ENCODE measurements around the gene PSTPIP2. TPM values are rescaled to one million over a fixed set of nuclear protein-coding genes. Genes with fewer than 3 reads are reported as not detected.

PSTPIP2 gene
- total and polyA plus RNA-seq, 9 of the 15 experiments (the other 6 are each of a cell fraction or from before 2014, with no cell fraction given): 14.0 to 45.7 (median 27.1) TPM

GRCh38 chr18:45967007-45967706 is 104.9 kb downstream of the PSTPIP2 start, which contains the start of gene EPG5 (continued):
- TF ChIP-seq, protein P1, sequence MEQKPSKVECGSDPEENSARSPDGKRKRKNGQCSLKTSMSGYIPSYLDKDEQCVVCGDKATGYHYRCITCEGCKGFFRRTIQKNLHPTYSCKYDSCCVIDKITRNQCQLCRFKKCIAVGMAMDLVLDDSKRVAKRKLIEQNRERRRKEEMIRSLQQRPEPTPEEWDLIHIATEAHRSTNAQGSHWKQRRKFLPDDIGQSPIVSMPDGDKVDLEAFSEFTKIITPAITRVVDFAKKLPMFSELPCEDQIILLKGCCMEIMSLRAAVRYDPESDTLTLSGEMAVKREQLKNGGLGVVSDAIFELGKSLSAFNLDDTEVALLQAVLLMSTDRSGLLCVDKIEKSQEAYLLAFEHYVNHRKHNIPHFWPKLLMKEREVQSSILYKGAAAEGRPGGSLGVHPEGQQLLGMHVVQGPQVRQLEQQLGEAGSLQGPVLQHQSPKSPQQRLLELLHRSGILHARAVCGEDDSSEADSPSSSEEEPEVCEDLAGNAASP (IDR thresholded peaks at IDR 0.05): no peak
- TF ChIP-seq SMAD3 (CRISPR knock-in tag; conservative IDR thresholded peaks at IDR 0.05) (no peak), MED1 (CRISPR knock-in tag; IDR thresholded peaks at IDR 0.05; ENCODE audit: borderline replicate concordance) (no peak), HDAC8 (tag; IDR thresholded peaks at IDR 0.05) (no peak), ELF4 (CRISPR knock-in tag; IDR thresholded peaks at IDR 0.05) (no peak), ZNF778 (CRISPR knock-in tag; IDR thresholded peaks at IDR 0.05) (no peak), HDAC1 (IDR thresholded peaks at IDR 0.05) (no peak; a peak in 1 of 4 replicates), CXXC5 (CRISPR knock-in tag; IDR thresholded peaks at IDR 0.05) (peak; percentile 78), HNRNPLL (IDR thresholded peaks at IDR 0.05; ENCODE audit: low read depth, low read length, poor library complexity, severe bottlenecking) (peak; percentile 87), CEBPB (tag; IDR thresholded peaks at IDR 0.05) (no peak), NFATC3 (IDR thresholded peaks at IDR 0.05) (no peak), NUFIP1 (IDR thresholded peaks at IDR 0.05; ENCODE audit: partially characterized antibody) (no peak), SPI1 (IDR thresholded peaks at IDR 0.05; ENCODE audit: borderline replicate concordance, low read depth, low read length) (no peak), UBTF (IDR thresholded peaks at IDR 0.05; ENCODE audit: borderline replicate concordance in 1 of 2, low read depth in 2 of 2, low read length in 2 of 2) (no peak), STAT5B (CRISPR knock-in tag; IDR thresholded peaks at IDR 0.05) (no peak), CCNT2 (IDR thresholded peaks at IDR 0.05; ENCODE audit: borderline replicate concordance, extremely low read depth, insufficient read length, low read depth, low read length) (peak; percentile 41), FOXP1 (CRISPR knock-in tag; IDR thresholded peaks at IDR 0.05) (no peak; the same call in 1 of the 2 replicates), CAMTA2 (CRISPR knock-in tag; conservative IDR thresholded peaks at IDR 0.05) (no peak), SMAD4 (CRISPR knock-in tag; conservative IDR thresholded peaks at IDR 0.05) (no peak), TBL1XR1 (IDR thresholded peaks at IDR 0.05; ENCODE audit: low read length in 2 of 2) (no peak), CTBP1 (IDR thresholded peaks at IDR 0.05; ENCODE audit: borderline replicate concordance) (peak; percentile 41; the same call in 1 of the 2 replicates), KLF13 (tag; IDR thresholded peaks at IDR 0.05; ENCODE audit: borderline replicate concordance, low read depth) (no peak), FIP1L1 (IDR thresholded peaks at IDR 0.05; ENCODE audit: low read depth, low read length, poor library complexity, severe bottlenecking) (no peak), CREBBP (IDR thresholded peaks at IDR 0.05; ENCODE audit: low read depth, low read length) (no peak), KDM2B (CRISPR knock-in tag; IDR thresholded peaks at IDR 0.05) (no peak)
- TF ChIP-seq, protein P2, sequence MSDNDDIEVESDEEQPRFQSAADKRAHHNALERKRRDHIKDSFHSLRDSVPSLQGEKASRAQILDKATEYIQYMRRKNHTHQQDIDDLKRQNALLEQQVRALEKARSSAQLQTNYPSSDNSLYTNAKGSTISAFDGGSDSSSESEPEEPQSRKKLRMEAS (CRISPR knock-in tag; IDR thresholded peaks at IDR 0.05): peak; percentile 63; the same call in 1 of the 2 replicates
